K562 (cell line): Measurements from ENCODE around the gene ZCCHC3. TPM values are rescaled to one million over a fixed set of nuclear protein-coding genes. Genes with fewer than 3 reads are reported as not detected.

ENCODE experiments used
- ARID2 ChIP-seq: fragments of 450-650 bp; IDR thresholded peaks from 2 replicates; pipeline ENCODE4 v1.6.1; 2017; ENCODE audit warnings: antibody characterized with exemption, mild to moderate bottlenecking
- BHLHE40 ChIP-seq: IDR thresholded peaks from 2 replicates; pipeline ENCODE4 v1.6.1; 2011; ENCODE audit warnings: low read length, improper control_type of control experiment
- BMI1 ChIP-seq: fragments of 150-350 bp; IDR thresholded peaks from 2 replicates; pipeline ENCODE4 v1.6.1; 2014; ENCODE audit warnings: low read length
- CREM ChIP-seq: IDR thresholded peaks from 2 replicates; pipeline ENCODE4 v1.6.1; 2014; ENCODE audit warnings: antibody characterized with exemption, low read depth
- GATAD2B ChIP-seq: fragments of 450-650 bp; IDR thresholded peaks from 2 replicates; pipeline ENCODE4 v1.6.1; 2017; ENCODE audit warnings: mild to moderate bottlenecking, borderline replicate concordance
- MCM3 ChIP-seq: fragments of 450-650 bp; IDR thresholded peaks from 2 replicates; pipeline ENCODE4 v1.6.1; 2016
- PHTF2 ChIP-seq: fragments of 250-450 bp; sonication (Bioruptor Pico); IDR thresholded peaks from 2 replicates; pipeline ENCODE4 v1.5.0; 2021; ENCODE audit warnings: mild to moderate bottlenecking
- RCOR1 ChIP-seq, 2 experiments: IDR thresholded peaks; 2 replicates each; pipeline ENCODE4 v1.6.1; 2012; ENCODE audit warnings: low read depth in 2 of 2, low read length in 2 of 2, borderline replicate concordance in 1 of 2, improper control_type of control experiment in 1 of 2
- SREBF1 ChIP-seq: fragments of 150-350 bp; IDR thresholded peaks from 2 replicates; pipeline ENCODE4 v1.6.1; 2014; ENCODE audit warnings: antibody characterized with exemption, low read depth, low read length, borderline replicate concordance
- ZNF143 ChIP-seq: sonication (generic); formaldehyde crosslinking; IDR thresholded peaks from 2 replicates; pipeline ENCODE4 v1.9.0; 2022; ENCODE audit warnings: mild to moderate bottlenecking, missing genetic modification reagents
- ZNF347 ChIP-seq: fragments of 450-650 bp; formaldehyde crosslinking; IDR thresholded peaks from 2 replicates; pipeline ENCODE4 v1.4.0; 2020; ENCODE audit warnings: low read depth, mild to moderate bottlenecking, moderate library complexity
- polyA plus RNA-seq, 8 experiments: library from polyadenylated mRNA; depleted of rRNA in 4 of 8; stranded (reverse) in 5 of 8; unstranded in 3 of 8; fragments of >200 nt; fragmentation: Nextera tagmentation in 2 of 8; fragmentation: Illumina TruSeq in 1 of 8; extraction: Ambion mirVana in 2 of 8; extraction: Trizol in 1 of 8; gene quantifications; 2 replicates each; pipeline versions ENCODE4 v1.2.1 to v1.2.3, GENCODE V29; 2011 to 2014; ENCODE audit warnings: inconsistent platforms in 1 of 8, missing spikeins in 1 of 8
- total RNA-seq, 7 experiments: library from RNA; depleted of rRNA in 6 of 7; stranded (reverse); fragments of >200 nt in 6 of 7; fragmentation: Illumina TruSeq in 2 of 7; extraction: Trizol in 2 of 7; gene quantifications; 2 replicates each; pipeline versions ENCODE4 v1.2.1 to v1.2.3, GENCODE V29; 2011 to 2021; ENCODE audit warnings: low replicate concordance in 1 of 7
- TF ChIP-seq, protein P1 (sequence below): fragments of 250-450 bp; sonication (Bioruptor Pico); IDR thresholded peaks from 2 replicates; pipeline ENCODE4 v1.5.0; 2021; ENCODE audit warnings: mild to moderate bottlenecking, moderate library complexity
- TF ChIP-seq, protein P2 (sequence below): sonication (generic); formaldehyde crosslinking; IDR thresholded peaks from 2 replicates; pipeline ENCODE4 v1.8.1; 2023; ENCODE audit warnings: mild to moderate bottlenecking, missing genetic modification reagents
- TF ChIP-seq, protein P3 (sequence below): fragments of 250-450 bp; sonication (Bioruptor Pico); IDR thresholded peaks from 2 replicates; pipeline ENCODE4 v1.5.0; 2021
- TF ChIP-seq, protein P4 (sequence below): fragments of 450-650 bp; formaldehyde crosslinking; IDR thresholded peaks from 2 replicates; pipeline ENCODE4 v1.4.0; 2022; ENCODE audit warnings: mild to moderate bottlenecking, moderate library complexity
- TF ChIP-seq, protein P5 (sequence below): fragments of 450-650 bp; formaldehyde crosslinking; IDR thresholded peaks from 2 replicates; pipeline ENCODE4 v1.4.0; 2022; ENCODE audit warnings: missing genetic modification characterization
- TF ChIP-seq, protein P6 (sequence below): fragments of 250-450 bp; sonication (Bioruptor Pico); IDR thresholded peaks from 2 replicates; pipeline ENCODE4 v1.5.1; 2021; ENCODE audit warnings: mild to moderate bottlenecking

The ZCCHC3 gene
- total and polyA plus RNA-seq, 9 of the 15 experiments (the other 6 are each of a cell fraction or from before 2014, with no cell fraction given) = 2.8 to 23.3 (median 16.5) TPM

DNA sequence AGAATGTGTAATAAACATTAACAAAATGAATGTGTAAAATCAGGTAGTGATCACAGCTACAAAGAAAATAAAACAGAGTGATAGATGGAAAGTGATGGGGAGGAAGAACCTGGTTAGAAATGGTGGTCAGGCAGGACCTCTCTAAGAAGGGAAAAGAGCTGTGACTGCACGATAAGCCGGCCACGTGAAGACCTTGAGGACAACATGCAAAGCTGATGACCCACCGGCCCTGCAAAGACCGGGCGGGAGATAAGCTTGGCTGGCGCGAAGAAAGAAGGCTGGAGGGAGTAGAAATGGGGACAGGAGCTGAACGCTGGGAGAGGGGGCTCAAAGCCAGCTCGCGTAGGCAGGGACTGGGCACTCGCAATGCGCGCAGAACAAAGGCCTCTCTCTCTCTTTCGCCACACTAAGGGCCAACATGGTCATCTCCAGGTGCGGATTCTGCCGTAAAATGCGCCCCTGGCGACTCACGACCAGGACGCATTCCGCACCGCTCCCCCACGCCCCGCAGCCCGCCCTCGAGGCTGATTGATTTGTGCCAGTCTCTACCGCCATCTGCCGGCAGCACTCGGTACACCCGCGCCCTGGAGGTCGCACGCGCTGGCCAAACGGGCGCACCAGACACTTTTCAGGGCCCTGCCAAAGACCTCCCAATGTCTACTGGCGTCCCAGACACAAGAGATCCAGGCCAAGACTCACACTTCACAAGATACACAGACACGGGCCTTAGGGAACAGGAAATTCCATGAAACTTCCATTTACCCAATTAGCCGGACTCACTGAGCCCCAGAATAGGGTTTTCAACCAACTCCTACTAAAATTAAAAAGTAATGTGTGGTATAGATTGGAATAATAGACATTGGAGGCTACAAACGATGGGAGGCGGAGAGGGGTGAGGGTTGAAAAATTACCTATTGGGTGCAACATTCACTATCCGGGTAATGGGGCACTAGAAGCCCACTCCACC lies 30.5 kb upstream of the ZCCHC3 start (continued):
- TF ChIP-seq, protein P1, sequence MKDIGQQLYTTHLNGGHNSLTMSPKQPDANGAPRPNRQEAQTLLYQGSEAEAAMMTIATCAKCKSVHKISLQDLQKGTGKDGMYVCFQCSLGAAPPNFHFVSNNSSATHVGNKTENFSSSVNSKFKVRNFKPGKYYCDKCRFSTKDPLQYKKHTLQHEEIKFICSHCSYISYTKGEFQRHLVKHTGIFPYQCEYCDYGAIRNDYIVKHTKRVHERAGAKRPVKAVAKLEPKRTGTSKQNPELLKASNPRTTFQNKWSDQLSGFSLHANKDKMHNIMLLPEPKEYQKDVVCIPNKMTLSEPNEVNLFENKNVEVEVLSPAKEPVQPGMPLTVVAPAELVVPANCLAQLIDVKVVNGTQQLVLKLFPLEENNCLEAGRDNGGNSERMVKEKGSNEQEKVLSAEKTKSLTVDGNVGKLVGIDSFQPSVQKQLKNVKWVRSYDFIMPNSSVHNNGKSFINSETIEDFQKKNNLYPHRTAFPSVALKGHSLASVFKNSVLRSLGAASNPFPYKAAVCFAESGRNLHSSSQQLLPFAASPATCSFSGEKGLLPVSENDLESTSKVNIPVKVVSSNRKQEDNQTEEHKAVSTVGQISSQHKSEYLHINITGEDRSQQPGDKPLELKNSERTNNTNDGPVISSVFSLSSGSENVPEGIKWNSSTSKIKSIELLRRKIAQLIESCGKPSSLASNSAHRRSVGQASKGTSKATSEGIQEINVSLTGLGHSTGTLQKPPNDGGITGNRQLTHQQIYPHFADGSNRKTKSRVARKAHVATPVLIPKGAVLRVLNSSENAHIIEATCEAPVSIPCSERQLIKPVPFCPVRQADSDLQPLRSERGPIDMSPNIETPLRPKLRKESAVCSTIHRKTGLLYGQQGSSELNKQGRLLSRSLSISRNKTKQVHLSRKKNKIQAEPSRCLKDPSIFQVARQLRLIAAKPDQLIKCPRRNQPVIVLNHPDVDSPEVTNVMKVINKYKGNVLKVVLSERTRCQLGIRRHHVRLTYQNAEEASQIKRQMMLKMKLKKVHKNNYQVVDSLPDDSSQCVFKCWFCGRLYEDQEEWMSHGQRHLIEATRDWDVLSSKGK (CRISPR knock-in tag) = no peak
- TF ChIP-seq SREBF1 = no peak
- no peak; the same call in 1 of the 2 replicates for TF ChIP-seq ARID2
- TF ChIP-seq, protein P2, sequence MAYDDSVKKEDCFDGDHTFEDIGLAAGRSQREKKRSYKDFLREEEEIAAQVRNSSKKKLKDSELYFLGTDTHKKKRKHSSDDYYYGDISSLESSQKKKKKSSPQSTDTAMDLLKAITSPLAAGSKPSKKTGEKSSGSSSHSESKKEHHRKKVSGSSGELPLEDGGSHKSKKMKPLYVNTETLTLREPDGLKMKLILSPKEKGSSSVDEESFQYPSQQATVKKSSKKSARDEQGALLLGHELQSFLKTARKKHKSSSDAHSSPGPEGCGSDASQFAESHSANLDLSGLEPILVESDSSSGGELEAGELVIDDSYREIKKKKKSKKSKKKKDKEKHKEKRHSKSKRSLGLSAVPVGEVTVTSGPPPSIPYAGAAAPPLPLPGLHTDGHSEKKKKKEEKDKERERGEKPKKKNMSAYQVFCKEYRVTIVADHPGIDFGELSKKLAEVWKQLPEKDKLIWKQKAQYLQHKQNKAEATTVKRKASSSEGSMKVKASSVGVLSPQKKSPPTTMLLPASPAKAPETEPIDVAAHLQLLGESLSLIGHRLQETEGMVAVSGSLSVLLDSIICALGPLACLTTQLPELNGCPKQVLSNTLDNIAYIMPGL (CRISPR knock-in tag) = no peak
- TF ChIP-seq, protein P3, sequence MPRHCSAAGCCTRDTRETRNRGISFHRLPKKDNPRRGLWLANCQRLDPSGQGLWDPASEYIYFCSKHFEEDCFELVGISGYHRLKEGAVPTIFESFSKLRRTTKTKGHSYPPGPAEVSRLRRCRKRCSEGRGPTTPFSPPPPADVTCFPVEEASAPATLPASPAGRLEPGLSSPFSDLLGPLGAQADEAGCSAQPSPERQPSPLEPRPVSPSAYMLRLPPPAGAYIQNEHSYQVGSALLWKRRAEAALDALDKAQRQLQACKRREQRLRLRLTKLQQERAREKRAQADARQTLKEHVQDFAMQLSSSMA (CRISPR knock-in tag) = no peak
- TF ChIP-seq, protein P4, sequence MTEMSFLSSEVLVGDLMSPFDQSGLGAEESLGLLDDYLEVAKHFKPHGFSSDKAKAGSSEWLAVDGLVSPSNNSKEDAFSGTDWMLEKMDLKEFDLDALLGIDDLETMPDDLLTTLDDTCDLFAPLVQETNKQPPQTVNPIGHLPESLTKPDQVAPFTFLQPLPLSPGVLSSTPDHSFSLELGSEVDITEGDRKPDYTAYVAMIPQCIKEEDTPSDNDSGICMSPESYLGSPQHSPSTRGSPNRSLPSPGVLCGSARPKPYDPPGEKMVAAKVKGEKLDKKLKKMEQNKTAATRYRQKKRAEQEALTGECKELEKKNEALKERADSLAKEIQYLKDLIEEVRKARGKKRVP (CRISPR knock-in tag) = 0 out of 2 replicates have a peak, but pooled peaks have one; percentile 13
- peak; percentile 62; the same call in 1 of the 2 replicates for TF ChIP-seq CREM
- TF ChIP-seq MCM3 = no peak
- TF ChIP-seq BHLHE40 = peak; percentile 68; the same call in 1 of the 2 replicates
- no peak for TF ChIP-seq ZNF347 (CRISPR knock-in tag)
- TF ChIP-seq, protein P5, sequence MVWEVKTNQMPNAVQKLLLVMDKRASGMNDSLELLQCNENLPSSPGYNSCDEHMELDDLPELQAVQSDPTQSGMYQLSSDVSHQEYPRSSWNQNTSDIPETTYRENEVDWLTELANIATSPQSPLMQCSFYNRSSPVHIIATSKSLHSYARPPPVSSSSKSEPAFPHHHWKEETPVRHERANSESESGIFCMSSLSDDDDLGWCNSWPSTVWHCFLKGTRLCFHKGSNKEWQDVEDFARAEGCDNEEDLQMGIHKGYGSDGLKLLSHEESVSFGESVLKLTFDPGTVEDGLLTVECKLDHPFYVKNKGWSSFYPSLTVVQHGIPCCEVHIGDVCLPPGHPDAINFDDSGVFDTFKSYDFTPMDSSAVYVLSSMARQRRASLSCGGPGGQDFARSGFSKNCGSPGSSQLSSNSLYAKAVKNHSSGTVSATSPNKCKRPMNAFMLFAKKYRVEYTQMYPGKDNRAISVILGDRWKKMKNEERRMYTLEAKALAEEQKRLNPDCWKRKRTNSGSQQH (CRISPR knock-in tag) = no peak
- TF ChIP-seq BMI1 = no peak
- TF ChIP-seq RCOR1 (IDR thresholded peaks at IDR 0.05; ENCODE audit: borderline replicate concordance in 1 of 2, low read depth in 2 of 2, low read length in 2 of 2) = peak in 1 of 2 experiments; percentile 37; a peak in 2 of 4 replicates
- TF ChIP-seq, protein P6, sequence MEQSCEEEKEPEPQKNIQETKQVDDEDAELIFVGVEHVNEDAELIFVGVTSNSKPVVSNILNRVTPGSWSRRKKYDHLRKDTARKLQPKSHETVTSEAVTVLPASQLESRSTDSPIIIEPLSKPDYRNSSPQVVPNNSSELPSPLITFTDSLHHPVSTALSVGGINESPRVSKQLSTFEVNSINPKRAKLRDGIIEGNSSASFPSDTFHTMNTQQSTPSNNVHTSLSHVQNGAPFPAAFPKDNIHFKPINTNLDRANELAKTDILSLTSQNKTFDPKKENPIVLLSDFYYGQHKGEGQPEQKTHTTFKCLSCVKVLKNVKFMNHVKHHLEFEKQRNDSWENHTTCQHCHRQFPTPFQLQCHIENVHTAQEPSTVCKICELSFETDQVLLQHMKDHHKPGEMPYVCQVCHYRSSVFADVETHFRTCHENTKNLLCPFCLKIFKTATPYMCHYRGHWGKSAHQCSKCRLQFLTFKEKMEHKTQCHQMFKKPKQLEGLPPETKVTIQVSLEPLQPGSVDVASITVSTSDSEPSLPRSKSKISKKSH (CRISPR knock-in tag) = no peak
- TF ChIP-seq PHTF2 = no peak
- peak; percentile 44; the same call in 1 of the 2 replicates for TF ChIP-seq ZNF143 (CRISPR knock-in tag)
- TF ChIP-seq GATAD2B = 0 out of 2 replicates have a peak, but pooled peaks have one; percentile 14
